Activated CD4-positive, alpha-beta T cell treated with anti-CD3 and anti-CD28 coated beads, Interleukin-2, amount 50 U/mL, for 16 hours (primary cell): ENCODE data around the gene NKAIN4.

Source experiments
- DNase-seq: peaks from one replicate; pipeline ENCODE4 v3.0.0-alpha.2; 2020

Gene NKAIN4

DNA sequence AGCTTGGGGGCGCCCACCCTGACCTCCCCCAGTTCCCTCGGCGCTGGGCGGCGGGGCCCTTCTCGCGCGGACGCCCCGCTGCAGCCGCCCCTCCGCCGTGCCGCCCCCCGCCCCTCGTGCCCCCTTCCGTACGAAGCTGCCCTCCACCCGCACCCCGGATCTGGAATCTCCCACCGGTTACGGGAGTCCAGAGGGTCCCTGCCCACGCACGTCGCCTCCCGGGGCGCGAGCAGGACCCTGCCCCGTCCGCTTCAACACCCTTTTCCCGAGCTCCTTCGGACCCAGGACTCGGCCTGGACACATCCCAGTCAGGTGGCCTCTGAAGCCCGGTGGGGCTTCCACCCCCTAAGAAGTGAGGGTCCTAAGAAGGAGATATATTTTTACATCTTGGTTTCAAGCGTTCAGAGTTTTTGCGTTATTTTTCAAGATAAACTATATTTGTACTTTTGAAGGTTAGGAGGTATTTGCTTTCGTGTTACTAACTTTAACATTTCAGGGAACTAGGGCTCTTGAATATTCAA, 18.9 kb upstream of the NKAIN4 start:
- no peak for DNase-seq

DNA sequence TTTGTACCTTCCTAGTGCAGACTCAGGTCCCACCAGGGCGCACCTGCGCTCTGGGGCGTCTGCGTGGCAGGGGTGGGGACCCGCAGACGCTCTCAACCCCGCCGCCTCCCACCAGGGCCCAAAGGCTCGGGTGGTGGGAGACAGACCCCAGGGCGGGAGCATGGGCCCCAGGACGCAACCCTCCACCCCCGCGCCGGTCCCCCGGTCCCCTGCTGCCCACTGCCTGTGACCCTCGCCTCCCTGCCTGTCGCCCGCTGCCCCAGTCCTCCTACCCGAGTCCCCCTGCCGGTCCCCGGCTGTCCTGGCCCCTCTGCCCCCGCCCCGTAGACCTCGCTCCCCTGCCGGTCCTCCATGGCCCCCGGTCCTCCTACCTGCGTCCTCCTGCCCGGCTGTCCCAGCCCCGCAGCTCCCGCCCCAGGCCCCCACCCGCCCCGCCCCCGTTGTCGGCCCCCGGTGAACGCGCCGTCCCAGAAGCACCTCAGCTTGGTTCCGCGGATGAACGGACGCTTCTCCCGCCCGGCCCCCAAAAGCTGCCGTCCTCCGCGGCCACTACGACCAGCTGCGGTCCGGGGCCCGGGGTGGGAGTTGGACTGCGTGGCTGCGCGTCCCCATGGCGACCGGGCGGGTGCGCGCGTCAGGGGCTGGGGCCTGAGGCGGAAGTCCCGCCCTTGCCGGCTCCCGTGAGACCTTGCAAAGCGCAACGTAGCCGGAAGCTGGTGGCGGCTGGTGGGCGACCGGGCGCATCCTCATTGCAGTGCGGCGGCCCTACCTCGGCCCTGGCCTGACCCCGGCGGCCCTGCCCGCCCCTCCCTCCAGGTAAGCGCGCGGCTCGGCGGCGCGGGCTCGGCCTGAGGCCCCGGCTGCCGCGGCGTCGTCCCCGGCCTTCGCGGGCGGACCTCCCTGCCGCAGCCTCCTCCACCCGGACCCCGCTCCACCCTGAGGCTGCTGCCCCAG, 18.1 kb upstream of the NKAIN4 start, which contains the start of gene ARFGAP1:
TSS of gene ARFGAP1 (plus strand) at position 709 of the 954 bp plus-strand sequence. CDS start 2,768 bp downstream, outside the sequence.
- DNase-seq = peak; percentile 89

DNA sequence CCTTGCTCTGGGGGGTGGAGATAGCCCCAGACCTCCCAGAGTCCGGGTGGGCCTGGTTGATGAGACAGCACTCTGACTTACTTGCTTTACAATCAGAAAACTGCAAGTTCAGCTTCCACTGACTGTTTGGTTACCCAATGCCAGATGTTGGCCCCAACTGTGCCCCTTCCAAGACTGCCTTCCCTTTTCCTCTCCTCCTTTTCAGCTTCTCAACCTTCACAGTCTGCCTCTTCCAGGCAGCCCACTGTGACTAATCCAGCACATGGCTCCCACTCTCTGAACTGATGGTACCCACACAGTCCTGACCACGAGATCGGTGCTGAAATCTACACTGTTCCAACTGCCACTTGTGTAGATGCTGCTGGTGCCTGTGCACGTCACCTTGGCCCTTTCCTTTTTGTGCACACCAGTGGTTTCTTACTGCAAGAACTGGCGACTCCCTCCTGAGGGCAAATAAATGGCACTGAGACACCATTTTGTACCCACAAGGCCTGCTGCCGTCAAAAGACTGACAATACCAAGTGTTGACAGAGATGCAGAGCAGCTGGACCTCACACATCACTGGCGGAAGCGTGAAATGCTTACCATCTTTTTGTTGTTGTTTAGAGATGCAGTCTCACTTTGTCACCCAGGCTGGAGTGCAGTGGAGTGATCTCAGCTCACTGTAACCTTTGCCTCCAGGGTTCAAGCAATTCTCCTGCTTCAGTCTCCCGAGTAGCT, 16.5 kb upstream of the NKAIN4 start:
- DNase-seq = no peak

DNA sequence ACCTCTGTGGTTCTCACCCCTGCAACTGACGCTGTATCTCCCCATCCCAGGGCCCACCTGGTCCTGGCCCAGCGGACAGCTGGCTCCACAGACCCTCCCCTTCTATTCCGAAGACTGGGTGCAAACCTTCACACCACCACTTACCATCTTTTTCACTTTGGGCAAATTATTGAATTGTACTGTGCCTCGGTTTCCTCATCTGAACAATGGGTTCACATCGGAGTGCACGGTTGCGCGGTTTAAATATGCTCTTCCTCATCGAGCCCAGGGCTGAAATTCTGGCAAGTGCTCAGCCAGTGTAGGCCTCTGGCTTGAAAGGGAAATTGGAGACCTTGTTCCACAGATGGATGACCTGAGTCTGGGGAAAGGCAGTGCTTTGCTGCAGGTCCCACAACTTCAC, 15.5 kb upstream of the NKAIN4 start:
- DNase-seq = no peak

DNA sequence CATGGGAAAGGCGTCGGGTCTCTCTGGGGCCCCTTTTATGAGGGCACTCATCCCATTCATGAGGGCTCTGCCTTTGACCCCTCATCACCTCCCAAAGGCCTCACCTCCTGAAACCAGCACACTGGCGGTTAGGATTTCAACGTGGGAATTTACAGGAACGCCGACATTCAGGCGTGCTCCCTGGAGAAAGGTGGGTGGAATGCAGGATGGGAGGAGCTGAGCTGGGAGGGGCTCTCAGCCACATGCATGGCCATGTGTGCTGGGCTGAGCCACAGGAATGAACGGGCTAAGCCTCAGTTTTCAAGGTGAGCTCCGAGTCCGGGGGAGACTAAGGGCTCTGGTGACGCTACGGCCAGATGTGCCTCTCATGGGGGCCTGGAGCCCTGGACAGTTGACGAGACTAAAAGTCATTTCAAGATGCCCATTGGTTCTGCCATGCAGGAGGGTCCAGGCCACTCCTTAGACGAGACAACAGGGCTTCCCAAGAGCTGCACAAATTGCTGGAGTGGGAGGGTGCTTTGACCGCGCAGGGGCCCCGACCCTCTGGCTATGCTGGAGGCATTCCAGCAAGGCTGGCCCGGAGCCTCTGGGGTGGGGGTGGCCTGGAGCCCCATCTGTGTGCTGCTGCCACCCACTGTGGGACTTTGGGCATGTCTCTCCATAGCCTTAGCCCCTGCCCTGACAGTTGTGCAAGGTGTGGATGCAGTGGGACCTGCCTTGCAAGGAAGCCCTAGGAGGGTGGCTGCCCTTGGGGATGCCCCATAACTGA, 14.6 kb upstream of the NKAIN4 start:
- no peak for DNase-seq

DNA sequence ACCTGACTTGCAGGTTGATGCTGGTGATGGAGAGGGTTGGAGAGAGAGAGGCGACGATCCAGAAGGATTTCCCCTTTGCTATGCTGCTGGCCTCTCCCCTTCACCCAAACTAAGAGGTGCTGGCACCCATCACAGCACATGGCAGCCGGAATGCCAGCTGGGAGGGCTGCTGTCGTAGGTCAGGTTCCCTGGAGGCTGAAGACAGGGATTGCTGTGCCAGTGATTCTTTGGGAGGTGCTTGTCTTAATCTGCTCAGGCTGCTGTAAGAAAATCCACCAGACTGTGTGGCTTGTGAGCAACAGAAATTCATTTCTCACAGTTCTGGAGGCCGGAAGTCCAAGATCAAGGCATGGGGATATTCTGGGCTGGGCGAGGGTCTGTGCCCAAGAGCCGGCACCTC, 14.0 kb upstream of the NKAIN4 start:
- no peak for DNase-seq

DNA sequence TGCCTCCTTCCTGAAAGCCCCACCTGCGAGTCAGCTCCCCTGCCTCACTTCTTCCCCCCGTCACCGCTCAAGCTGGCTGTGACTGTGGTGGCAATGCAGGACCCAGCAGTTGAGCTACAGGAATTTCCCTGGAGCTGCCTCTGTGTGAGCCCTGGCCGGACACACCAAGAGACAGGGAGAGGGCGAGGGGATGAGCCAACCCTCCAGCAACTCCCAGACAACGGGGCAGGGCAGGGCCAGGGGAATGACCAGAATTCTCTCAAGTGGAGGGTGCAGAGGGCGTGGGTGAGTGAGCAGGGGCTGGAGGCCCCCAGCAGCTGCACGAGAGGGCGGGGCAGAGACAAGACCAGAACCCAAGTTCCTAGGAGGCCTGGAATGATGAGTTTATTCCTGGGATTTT, 13.4 kb upstream of the NKAIN4 start:
- DNase-seq = no peak

DNA sequence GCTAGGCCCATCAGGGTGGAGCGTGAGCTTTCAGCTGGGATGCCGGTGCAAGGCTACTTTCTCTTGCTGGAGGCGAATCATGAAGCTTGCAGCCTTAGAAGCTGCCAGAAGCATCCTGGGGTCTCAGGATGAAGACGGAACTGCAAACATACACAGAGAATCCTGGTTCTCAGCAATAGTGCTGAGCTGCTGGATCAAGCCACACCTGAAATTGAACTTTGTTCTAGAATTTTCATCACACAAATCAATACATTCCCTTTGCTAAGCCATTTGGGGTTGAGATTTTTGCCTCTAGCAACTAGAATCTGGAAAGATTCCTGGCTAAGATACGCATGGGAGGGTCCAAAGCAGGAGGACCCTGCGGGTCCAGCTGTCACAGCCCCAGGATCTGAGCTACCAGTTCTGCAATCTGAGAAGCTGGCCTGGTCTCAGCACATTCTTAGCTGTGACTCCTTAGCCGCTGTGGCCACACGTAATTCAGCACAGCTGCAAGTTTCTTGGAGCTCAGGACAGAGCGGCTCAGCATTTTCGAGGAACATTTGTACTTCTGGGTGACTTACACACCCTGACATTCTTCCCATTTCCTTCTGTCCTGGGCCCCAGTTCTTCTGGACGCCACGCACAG, 11.7 kb upstream of the NKAIN4 start:
- no peak for DNase-seq

DNA sequence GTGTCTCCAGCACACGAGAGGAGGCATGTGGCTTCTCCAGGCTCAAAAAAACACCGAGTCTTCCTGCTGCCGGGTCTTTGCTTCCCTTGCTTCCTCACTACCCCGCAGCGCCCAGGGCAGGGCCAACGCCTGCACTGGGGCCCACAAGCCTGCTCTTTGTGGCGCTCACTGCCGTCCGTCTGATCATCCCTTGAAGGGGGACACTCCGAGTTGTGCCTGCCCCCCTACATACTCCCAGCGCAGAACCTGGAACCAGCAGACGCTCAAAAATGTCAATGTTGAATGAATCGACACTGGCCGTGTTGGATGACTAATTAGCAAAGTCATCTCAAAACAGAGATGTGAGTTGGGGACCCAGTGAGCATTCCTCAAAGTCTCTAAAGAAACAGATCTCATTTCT, 10.3 kb upstream of the NKAIN4 start:
- DNase-seq = no peak

DNA sequence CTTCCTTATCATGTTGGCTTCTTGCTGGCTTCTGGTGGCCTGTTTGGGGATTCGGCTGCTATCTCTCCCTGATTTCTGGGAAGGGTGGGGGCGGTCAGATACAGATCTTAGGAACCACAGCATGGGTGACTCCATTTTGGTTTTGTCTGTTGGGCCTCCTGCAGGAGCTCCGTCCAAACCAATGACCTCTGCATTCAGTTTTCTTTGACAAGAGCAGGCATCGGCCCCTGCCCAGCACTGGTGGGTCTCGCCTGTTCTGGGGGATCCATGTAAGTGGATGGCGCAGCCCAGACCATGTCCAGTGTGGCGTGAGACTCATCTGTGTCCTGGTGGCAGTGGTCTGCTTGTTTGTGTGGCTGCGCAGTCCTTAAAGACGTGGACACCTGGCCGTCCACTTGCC, 9.7 kb upstream of the NKAIN4 start:
- no peak for DNase-seq

DNA sequence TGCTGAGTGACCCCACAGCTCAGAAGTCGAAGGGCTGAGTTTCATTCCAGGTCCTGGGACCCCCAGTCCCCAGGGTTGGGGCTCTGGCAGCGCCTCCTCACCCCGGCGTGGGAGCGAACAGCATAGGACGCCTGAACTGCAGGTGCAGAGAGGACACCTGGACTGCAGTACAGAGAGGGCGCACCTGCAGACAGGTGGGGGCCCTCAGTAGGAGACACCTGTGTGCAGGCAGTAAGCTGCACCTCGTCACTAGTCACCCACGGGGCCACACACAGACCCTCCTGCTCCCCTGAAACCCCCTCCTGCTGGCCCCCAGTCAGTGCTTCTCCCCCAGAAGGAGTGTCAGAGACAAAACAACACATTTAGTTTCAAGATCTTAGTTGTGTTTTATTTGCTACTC, 8.6 kb upstream of the NKAIN4 start:
- no peak for DNase-seq

DNA sequence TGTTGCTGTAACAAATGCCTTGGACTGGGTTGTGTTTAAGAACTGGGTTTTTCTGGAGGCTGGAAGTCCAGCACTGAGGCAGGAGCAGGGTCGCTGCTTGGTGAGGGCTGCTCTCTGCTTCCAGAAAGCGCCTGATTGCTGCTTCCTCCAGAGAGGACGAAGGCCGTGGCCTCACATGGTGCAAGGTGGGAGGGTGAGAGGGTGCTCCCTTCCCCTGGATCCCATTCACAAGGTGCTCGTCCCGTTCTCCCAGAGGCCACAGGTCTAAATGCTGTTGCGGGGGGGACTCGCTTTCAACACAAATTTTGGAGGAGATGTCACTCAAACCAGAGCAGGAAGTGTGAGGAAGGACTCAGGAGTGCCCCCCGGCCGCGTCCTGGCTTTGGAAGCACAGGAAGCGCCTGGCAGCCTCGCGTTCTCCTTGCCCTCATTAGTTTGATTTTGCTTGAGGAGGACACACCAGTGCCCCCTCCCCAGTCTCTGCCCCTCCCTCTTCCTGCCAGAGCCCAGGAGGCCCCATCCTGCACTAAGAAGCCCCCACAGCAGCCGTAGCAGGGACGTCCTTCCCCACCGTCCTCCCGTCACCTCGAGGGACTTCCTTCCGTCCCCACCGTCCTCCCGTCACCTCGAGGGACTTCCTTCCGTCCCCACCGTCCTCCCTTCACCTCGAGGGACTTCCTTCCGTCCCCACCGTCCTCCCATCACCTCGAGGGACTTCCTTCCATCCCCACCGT, 7.7 kb upstream of the NKAIN4 start:
- no peak for DNase-seq

DNA sequence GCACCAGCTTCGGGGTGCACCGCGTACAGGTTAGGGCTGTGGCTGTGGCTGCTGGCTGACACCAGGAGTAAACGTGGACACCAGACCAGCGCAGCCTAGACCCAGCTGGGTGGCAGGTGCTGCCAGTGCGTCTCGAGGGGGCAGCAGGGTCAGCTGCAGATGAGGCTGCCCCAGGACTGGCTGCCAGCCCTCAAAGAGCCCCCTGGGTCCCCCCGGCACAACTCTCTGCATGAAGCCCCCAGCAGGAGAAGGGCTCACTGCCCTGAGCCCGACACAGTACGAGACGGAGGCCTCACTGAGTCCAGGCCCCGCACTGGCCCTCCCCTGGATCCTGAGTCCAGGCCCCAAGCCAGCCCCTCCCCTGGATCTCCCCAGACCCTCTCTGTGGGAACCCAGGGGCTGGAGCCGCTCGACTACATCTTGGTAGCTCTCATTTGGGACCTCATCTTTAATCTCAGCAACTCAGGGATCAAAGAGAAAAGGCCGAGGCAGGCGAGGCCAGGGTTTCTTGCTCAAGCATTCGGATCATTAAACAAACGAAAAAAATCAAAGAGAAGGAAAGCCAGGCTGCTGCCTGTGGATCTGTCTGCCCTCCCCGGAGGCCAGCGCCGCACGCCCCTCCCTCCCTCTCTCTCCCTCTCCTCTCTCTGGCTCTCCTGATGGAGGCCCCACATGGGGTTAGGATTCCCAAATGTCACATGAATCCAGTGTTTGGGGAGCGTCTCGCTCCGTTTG, 7.0 kb upstream of the NKAIN4 start:
- DNase-seq = no peak

DNA sequence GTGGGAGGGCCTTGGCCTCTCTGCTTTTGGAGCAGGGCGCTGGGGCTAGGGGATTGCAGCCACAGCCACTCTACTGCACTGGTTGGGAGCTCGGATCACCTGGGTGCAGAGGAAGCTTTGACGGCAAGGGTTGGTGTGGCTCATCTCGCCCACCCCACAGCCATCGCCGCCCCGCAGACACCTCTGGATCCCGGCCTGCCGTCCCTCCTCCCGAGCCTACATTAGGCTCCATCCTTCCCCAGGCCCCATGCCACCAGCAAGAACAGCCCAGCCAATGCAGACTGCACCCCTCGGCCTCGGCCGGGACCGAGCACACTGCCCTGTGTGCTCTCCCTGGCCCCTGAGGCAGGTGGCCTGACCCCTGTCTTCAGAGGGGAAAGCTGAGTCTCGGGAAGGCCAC, 6.3 kb upstream of the NKAIN4 start:
- DNase-seq = no peak

DNA sequence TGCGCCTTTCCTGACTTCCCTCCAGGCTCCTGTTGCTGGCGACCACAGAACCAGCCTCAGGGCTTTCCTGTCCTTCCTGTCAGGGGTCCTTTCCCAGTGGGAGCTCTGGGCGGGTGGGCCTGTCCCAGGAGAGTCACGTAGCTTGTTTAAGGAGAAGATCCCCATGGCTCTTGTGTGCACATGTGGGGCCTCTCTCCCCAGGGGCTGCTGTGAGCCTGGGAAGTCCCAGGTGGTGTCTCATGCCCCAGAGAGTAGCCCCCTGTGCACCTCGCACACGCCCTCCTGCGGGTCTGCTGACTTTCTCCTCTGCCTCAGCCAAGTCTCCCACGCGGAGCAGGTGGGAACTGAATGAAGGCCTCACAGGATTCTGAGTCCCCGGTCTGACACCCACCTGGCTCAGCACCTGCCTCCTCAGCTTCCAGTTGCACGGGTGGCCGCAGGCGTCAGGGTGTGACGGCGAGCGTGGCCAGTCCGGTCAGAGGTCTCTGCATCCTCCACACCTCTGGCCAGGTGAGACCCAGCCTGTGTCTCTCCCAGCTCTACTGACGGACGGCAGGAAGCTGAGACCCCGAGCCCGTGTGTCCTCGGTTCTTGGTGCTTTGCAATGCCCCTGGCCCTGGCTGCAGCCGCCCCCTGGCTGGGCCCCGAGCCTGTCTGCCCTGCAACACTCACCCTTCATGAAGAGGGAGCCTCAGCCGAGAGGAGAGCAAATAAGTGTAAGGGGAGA, 5.6 kb upstream of the NKAIN4 start:
- no peak for DNase-seq

DNA sequence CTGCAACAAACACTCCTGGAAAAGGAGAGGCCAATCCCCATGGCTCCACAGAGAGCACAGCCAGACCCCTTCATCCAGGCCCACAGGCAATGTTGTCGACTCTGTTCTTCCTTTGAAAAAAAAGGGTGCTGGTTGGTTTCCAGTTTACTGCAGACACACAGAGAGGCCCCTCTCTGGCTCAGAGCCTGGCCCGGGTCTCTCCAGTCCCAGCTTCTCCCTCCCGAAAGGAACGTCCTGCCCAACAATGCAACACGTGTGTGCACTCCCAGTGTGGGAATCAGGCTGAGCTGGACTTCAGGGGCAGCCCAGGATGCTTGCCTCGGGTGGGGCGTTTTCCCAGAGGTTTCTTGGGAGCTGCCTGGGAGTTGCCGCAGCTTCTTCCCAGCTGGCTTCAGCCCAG, 4.5 kb upstream of the NKAIN4 start:
- DNase-seq = no peak

DNA sequence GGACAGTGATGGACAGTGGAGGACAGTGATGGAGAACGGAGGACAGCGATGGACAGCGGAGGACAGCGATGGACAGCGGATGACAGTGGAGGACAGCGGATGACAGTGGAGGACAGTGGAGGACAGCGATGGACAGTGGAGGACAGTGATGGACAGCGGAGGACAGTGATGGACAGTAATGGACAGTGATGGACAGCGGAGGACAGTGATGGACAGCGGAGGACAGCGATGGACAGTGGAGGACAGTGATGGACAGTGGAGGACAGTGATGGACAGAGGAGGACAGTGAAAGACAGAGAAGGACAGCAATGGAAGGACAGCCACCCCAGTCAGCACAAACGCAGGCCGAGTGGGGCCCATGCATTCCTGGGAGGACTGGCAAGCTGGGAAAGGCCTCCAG, 3.4 kb upstream of the NKAIN4 start:
- DNase-seq = no peak

DNA sequence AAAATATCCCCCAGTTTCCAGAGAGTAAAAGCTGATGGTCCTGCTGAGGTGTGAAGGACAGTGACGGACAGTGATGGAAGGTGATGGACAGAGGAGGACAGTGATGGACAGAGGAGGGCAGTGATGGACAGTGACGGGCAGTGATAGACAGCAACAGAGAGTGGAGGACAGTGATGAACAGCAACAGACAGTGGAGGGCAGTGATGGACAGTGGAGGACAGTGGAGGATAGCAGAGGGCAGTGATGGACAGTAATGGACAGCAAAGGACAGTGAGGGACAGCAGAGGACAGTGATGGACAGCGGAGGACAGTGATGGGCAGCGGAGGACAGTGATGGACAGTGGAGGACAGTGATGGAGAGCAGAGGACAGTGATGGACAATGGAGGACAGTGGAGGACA, 2.7 kb upstream of the NKAIN4 start:
- no peak for DNase-seq

DNA sequence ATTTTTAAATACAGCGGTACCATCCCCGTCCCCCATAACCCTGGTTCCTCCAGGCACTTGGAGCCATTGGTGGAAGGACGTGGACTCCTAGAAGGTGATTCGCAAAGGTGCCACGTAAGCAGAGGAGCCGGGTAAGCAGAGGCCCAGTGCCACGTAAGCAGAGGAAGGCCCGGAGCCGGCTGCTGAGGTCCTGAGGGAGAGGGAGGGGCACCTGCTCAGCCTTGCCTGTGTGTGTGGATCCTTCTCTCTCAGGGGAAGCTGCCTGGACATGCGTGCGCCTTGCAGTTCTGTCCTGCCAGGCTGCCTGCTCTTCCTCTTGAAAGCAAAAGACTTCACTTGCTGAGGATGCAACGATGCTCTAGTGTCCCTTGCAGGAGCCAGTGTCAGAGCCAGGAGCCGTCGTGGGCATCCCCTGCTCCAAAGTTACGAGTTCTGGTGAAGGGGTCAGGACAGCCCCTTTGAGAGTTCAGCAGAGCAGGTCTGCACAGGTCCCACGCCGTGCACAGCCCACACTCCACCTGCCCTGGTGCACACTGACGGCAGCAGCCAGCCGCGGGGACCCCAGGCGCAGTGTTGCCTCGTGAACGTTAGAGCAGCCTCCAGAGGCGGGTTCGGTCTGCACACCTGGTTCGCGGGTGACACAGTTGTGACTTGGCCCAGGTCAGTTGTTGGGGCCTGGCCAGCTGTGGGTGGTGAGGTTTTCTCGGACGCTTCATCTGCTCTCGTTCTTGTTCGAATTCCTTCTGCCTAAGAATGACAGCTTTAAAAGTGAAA, 1.9 kb upstream of the NKAIN4 start:
- no peak for DNase-seq
